NCI-H510A treated with DMSO at 0.1 percent for 48 hours (cell line): ENCODE measurements around the gene PHF1.
A peak's percentile ranks its signal among the peaks of the same experiment; 100 is the strongest.
"Not testable (repeated sequence)": the region's sequence is repeated elsewhere in the genome, so short reads cannot be mapped to it uniquely, and the experiment has no call there.

Experiments used
- DNase-seq: peaks from one replicate; lab custom pipeline; 2025; lab: John Stamatoyannopoulos, UW

The PHF1 gene

GRCh38 chr6:33391922-33392594 is 18.8 kb upstream of the PHF1 start:
- peak; percentile 38 for DNase-seq

GRCh38 chr6:33392595-33392948 is 18.2 kb upstream of the PHF1 start:
- no peak for DNase-seq

DNA sequence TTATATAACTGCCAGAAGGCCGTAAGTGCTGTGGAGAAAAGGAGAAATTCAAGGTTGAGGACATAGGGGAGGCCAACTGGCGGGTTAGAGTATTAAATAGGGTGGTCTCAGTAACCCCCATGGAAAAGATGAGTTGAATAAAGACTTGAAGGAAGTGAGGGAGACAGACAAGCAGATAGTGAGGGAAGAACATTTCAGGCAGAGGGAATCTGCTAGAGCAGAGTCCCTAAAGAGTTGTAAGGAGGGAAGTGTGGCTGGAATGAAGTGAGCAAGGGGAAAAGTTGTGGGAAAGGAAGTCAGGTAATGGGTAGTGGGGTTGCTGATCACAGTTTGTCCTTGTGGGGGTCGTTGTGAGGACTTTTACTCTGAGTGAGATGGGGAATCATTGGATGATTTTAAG is 17.8 kb upstream of the PHF1 start:
- DNase-seq: no peak

- DNase-seq: no peak
Observed at GRCh38 chr6:33397541-33397940, 13.3 kb upstream of the PHF1 start.

- DNase-seq: not testable (repeated sequence)
Observed at GRCh38 chr6:33398601-33399000, 12.2 kb upstream of the PHF1 start.

- not testable (repeated sequence) for DNase-seq
Observed at GRCh38 chr6:33399881-33400280, 10.9 kb upstream of the PHF1 start.

DNA sequence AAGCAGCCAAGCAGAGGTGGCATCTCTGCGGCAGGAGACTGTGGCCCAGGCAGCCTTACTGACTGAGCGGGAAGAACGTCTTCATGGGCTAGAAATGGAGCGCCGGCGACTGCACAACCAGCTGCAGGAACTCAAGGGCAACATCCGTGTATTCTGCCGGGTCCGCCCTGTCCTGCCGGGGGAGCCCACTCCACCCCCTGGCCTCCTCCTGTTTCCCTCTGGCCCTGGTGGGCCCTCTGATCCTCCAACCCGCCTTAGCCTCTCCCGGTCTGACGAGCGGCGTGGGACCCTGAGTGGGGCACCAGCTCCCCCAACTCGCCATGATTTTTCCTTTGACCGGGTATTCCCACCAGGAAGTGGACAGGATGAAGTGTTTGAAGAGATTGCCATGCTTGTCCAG is 5.9 kb upstream of the PHF1 start:
- DNase-seq: no peak

- no peak for DNase-seq
Observed at GRCh38 chr6:33405386-33405940, 5.4 kb upstream of the PHF1 start.

- DNase-seq: no peak
Observed at GRCh38 chr6:33406126-33406525, 4.7 kb upstream of the PHF1 start.

GRCh38 chr6:33407132-33407718 is 3.6 kb upstream of the PHF1 start:
- peak; percentile 29 for DNase-seq

GRCh38 chr6:33410050-33410710 is 634 bp upstream of the PHF1 start:
- peak; percentile 99 for DNase-seq

DNA sequence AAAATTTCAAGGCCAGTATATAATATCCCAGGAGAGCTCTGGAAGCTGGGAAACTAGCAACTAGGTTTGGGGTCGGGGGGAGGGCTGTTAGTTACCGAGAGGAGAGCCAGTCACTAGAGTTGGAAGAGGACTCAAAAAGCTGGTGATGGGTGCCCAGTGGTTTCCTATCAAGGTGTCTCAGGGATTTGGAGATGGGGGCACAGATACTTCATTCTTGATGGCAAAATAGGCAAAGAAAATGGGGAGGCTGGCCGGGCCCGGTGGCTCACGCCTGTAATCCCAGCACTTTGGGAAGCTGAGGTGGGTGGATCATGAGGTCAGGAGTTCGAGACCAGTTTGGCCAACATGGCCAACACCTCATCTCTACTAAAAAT is 805 bp downstream of the PHF1 start:
- DNase-seq: no peak

- DNase-seq: no peak
Observed at GRCh38 chr6:33412140-33413009, 1.6 kb downstream of the PHF1 start.

DNA sequence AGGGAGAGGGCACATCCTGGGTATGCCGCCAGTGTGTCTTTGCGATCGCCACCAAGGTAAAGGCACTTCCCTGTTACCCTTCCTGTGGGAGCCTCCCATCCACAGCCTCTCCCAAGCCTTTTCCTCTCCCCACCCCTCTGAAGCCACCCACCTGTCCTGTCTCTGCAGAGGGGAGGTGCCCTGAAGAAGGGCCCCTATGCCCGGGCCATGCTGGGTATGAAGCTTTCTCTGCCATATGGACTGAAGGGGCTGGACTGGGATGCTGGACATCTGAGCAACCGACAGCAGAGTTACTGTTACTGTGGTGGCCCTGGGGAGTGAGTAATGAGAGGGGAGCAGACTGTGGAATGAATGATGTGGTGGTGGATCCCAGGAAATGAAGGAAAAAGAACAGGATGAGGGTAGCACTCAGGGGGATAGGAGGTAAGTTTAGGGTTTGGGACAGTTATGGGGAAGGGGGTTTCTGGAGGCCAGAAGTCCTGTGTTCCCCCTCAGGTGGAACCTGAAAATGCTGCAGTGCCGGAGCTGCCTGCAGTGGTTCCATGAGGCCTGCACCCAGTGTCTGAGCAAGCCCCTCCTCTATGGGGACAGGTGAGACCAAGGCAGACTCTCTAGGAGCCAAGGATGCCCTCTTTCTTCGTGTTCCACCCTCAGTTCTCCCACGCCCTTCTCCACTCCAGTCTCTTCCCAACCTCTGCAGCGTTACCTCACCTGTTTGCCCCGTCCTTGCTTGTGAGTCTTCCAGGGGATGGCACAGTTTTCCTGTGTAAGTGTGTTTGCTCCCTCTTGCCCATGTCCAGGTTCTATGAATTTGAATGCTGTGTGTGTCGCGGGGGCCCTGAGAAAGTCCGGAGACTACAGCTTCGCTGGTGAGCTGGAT is 2.7 kb downstream of the PHF1 start:
- DNase-seq: no peak

- no peak for DNase-seq
Observed at GRCh38 chr6:33414592-33415271, 3.9 kb downstream of the PHF1 start.

GRCh38 chr6:33415831-33416230 is 5.0 kb downstream of the PHF1 start:
- DNase-seq: no peak

DNA sequence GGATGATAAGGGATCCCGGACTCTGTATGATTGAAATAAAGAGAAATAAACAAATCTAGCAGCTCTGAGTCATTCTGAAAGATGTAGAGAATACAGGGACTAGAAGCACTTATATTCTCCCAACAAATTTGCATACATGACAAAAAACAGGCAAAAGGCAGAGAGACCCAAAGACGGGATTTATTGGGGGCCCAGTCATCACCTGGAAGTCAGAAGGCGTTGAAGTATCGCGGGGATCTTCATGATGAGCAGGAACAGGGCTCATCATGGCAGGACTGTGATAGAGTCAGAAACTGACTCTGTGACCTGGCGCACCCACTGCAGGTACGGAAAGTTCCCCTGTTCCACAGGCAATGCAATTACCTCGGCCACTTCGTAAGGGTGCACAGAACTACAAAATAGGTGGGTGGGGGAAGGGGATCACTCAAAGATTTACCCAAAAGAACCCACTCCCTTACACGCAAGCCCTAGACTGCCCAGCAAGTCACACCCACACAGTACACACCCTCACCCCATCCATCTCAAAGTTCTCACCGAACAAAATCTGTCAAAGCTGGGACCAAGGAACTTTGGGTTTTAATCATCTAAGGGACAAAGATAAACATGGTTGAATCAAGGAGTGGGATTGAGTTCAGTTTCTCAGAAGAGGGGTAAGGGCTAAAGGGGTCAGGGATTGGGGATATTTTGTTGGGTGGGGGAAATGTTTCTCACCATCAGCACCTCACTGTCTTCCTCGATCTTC is 5.7 kb downstream of the PHF1 start:
- DNase-seq: no peak

- DNase-seq: no peak
Observed at GRCh38 chr6:33417128-33417902, 6.5 kb downstream of the PHF1 start.
